IgD-negative memory B cell (primary cell): Measurements from ENCODE around the gene KRTAP4-5. TPM values are rescaled to one million over a fixed set of nuclear protein-coding genes. Genes with fewer than 3 reads are reported as not detected.
"Not testable (repeated sequence)": the region's sequence is repeated elsewhere in the genome, so short reads cannot be mapped to it uniquely, and the experiment has no call there.

Source experiments
- H3K27ac Mint-ChIP-seq, 3 donors: one replicate each; pipeline ENCODE4 v1.8.0; 2020 to 2022; ENCODE audit warnings: mild to moderate bottlenecking in 3 of 3, mixed read lengths in 3 of 3, moderate library complexity in 1 of 3
- H3K27me3 Mint-ChIP-seq: one replicate; pipeline ENCODE4 v1.8.0; 2021; ENCODE audit warnings: mixed read lengths
- H3K36me3 Mint-ChIP-seq: one replicate; pipeline ENCODE4 v1.8.0; 2020; ENCODE audit warnings: mild to moderate bottlenecking, mixed read lengths
- H3K4me1 Mint-ChIP-seq, 3 donors: one replicate each; pipeline ENCODE4 v1.8.0; 2020 to 2022; ENCODE audit warnings: mixed read lengths in 3 of 3, mild to moderate bottlenecking in 1 of 3
- H3K4me3 Mint-ChIP-seq, 4 donors: one replicate each; pipeline ENCODE4 v1.8.0; 2020 to 2022; ENCODE audit warnings: mild to moderate bottlenecking in 4 of 4, mixed read lengths in 4 of 4, moderate library complexity in 3 of 4
- H3K9me3 Mint-ChIP-seq, 3 donors: one replicate each; pipeline ENCODE4 v1.8.0; 2020 to 2021; ENCODE audit warnings: mixed read lengths in 3 of 3, mild to moderate bottlenecking in 1 of 3
- polyA plus RNA-seq: library from polyadenylated mRNA; unstranded; fragments of 300-500 nt; fragmentation: Illumina TruSeq; gene quantifications from one replicate; pipeline ENCODE4 v1.2.3, GENCODE V29; 2021

The KRTAP4-5 gene
- polyA plus RNA-seq, 1 donor from 2014 or later: not detected

DNA sequence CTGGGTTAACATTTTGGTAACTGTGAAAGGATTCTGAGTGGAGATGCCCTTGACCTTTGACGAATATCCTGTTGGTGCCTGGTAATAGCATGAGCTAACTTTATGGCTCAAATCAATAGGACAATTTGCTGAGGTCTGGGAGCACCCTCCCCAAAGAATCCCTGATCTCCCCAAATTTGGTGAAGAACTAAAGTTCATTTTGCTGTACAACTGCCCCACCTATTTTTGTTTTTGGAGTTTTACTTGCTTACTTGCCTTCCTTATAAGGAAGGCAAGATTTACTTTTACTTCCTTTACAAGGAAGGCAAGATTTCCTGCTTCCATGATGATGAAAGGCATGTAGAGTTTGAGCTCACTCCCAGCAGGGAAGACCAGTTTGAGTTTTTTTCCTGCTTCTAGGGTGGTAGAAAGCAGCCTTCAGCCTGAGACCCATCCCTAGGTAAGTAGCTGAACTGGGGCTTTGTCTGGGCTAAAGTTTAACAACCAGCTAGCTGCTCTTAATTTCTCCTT, 41.6 kb downstream of the KRTAP4-5 start:
- Mint-ChIP-seq H3K4me1 (peaks cover 0 to 26% (median 21%) of the 10 kb centered on the region in 3 donors), H3K4me3 (peak overlapping the region in 3 of 4 donors; percentile 80 to 88 (median 84)), H3K27ac (peak overlapping the region in 2 of 3 donors; percentile 75 to 94), H3K9me3 (peaks cover 0 to 3% (median 2%) of the 10 kb centered on the region in 3 donors), H3K27me3 (peaks cover 8% of the 10 kb centered on the region), H3K36me3 (no peaks in the 10 kb centered on the region)

DNA sequence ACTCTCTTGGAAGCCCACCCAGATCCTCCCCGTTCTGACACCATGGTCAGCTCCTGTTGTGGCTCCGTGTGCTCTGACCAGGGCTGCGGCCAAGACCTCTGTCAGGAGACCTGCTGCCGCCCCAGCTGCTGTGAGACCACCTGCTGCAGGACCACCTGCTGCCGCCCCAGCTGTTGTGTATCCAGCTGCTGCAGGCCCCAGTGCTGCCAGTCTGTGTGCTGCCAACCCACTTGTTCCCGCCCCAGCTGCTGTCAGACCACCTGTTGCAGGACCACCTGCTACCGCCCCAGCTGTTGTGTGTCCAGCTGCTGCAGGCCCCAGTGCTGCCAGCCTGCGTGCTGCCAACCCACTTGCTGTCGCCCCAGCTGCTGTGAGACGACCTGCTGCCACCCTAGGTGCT, 44.3 kb downstream of the KRTAP4-5 start, which contains the start of gene KRTAP4-9:
Gene KRTAP4-9 (plus strand): TSS at position 43 of the 400 bp plus-strand sequence. CDS start 0 bp downstream, at position 43.
- Mint-ChIP-seq H3K4me1 (peaks cover 0 to 24% (median 21%) of the 10 kb centered on the region in 3 donors), H3K27ac (peak within 1 kb of the TSS in 1 of 3 donors; percentile 46)
- H3K36me3 Mint-ChIP-seq, H3K4me3 Mint-ChIP-seq, H3K27me3 Mint-ChIP-seq, H3K9me3 Mint-ChIP-seq: not testable (repeated sequence)

DNA sequence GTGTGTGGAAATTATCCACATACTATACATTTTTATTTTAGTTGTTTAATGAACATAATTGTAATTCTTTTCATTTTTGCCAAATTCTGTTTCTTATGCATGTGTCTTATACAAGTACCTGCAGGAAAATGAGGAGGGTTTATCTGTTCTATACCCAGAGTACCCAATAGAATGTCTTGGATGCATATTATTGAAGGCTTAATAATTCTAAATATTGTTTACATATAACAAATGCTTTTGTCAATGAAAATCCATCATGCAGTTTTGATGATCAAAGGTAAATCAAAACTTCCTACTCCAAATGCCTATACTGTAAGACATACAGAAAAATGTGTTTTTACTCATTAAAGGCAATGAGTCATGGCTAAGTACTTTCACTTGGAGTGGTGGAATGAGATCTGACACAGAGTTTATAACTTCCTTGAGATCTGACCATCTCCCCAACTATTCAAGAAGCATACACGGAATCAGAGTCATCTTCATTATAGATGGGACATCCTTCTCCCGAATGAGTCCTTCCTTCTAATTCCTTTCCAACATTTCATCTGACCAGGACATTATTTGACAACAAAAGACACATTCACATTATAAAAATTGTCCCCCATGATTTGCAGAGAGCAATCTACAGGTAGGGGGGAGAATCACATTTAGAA, 45.1 kb downstream of the KRTAP4-5 start:
- not testable (repeated sequence) for H3K9me3 Mint-ChIP-seq, H3K4me3 Mint-ChIP-seq, H3K27ac Mint-ChIP-seq, H3K36me3 Mint-ChIP-seq
- Mint-ChIP-seq H3K27me3 (peaks cover 15% of the 10 kb centered on the region), H3K4me1 (peaks cover 0 to 25% (median 25%) of the 10 kb centered on the region in 3 donors)

DNA sequence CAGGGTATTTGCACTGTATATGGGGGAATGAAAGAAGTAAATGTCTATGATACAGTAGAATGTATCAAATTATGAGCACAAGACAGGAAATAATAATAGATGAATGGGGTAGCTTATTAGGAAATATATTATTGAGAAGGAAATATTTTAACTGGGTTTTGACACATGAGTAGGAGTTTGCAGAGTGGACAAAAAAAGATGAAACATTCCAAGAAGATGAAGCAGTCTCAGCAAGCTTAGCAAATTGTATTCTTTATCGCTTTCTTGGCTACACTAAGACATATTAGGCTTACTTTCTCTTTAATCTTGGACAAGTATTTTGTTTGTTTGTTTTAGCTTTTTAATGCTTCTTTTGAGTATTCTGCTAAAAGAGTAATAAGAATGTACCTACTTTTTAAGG, 45.7 kb downstream of the KRTAP4-5 start:
- Mint-ChIP-seq H3K27me3 (peaks cover 15% of the 10 kb centered on the region), H3K27ac (no peak overlapping the region), H3K36me3 (no peaks in the 10 kb centered on the region), H3K9me3 (peaks cover 0 to 3% (median 0%) of the 10 kb centered on the region in 3 donors), H3K4me3 (no peak overlapping the region), H3K4me1 (peaks cover 0 to 24% (median 23%) of the 10 kb centered on the region in 3 donors)

DNA sequence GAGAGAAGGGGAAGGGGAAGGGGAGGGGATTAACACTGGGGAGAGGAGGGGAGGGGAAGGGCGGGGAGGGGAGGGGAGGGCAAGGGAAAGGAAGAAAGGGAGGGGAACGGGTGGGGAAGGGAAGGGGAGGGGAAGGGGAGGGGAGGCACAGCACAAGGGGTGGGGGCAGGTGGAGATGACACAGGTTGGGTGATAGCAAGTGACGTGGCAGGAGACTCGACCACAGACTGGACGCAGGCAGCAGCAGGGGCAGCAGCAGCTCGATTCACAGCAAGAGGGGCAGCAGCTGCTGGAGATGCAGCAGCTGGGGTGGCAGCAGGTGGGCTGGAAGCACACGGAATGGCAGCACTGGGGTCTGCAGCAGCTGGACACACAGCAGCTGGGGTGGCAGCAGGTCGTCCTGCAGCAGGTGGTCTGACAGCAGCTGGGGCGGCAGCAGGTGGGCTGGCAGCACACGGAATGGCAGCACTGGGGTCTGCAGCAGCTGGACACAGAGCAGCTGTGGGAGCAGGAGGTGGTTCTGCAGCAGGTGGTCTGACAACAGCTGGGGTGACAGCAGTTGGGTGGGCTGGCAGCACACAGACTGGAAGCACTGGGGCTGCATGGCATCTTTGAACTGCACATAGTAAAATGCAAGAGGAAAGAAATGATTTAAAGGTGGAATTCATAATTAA, 47.9 kb downstream of the KRTAP4-5 start, which contains the start of gene KRTAP4-16:
Gene KRTAP4-16 (minus strand): TSS at position 624 of the 674 bp plus-strand sequence. CDS start 0 bp downstream, at position 624.
- no peak within 1 kb of the TSS for H3K4me3 Mint-ChIP-seq
- H3K27ac Mint-ChIP-seq: no peak within 1 kb of the TSS
- H3K9me3 Mint-ChIP-seq: peaks cover 0 to 3% (median 0%) of the 10 kb centered on the region in 3 donors

DNA sequence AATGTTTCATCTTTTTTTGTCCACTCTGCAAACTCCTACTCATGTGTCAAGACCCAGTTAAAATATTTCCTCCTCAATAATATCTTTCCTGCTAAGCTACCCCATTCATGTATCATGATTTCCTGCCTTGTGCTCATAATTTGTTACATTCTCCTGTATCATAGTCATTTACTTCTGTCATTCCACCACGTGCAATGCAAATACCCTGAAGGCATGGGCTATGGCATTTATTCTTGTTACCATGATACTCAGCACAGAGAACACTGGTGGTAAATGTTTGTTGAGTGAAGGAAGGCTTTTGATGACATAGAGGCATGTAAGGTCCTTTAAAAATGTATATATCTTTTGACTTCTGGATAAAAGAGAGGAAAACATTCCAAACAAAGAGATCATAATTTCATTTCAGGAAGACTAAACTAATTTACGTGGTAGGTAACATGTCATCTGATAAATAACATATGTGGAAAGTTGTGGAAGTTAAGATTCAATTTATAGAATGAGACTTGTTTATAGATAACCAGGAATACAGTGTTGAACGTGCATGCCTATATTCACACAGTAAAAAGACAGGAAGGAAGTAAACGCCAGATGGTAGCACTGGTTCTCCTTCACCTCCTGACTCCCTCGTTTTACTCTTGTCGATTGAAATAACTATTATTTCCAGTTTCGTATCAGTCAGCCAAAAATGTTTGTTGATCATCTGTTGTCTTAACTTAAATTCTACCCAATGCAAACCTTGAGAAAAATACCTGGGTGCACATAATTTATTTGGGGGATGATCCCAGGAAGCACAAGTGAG, 49.7 kb downstream of the KRTAP4-5 start:
- Mint-ChIP-seq H3K4me1 (peaks cover 0 to 10% (median 9%) of the 10 kb centered on the region in 3 donors), H3K27me3 (peaks cover 19% of the 10 kb centered on the region), H3K4me3 (peak overlapping the region in 2 of 4 donors; percentile 10 to 22)
- H3K27ac Mint-ChIP-seq, H3K36me3 Mint-ChIP-seq, H3K9me3 Mint-ChIP-seq: not testable (repeated sequence)

More for the DNA sequence above, 47.9 kb downstream of the KRTAP4-5 start, which contains the start of gene KRTAP4-16:
- H3K4me1 Mint-ChIP-seq: peaks cover 0 to 12% (median 9%) of the 10 kb centered on the region in 3 donors
- H3K27me3 Mint-ChIP-seq: peaks cover 23% of the 10 kb centered on the region
- H3K36me3 Mint-ChIP-seq: no peaks in the 10 kb centered on the region

Other genes with a start within 250 kb of the KRTAP4-5 start
- gene KRT23, start 212.2 kb downstream of the KRTAP4-5 start, polyA plus RNA-seq: not detected
- gene KRT39, start 182.9 kb downstream of the KRTAP4-5 start, polyA plus RNA-seq: not detected
- not detected for gene KRT40, start 165.5 kb downstream of the KRTAP4-5 start, polyA plus RNA-seq
- not detected for gene KRTAP3-3, start 155.7 kb downstream of the KRTAP4-5 start, polyA plus RNA-seq
- gene KRTAP3-2, start 149.9 kb downstream of the KRTAP4-5 start, polyA plus RNA-seq: not detected
- gene KRTAP3-1, start 140.7 kb downstream of the KRTAP4-5 start, polyA plus RNA-seq: not detected
- gene KRTAP1-5, start 122.6 kb downstream of the KRTAP4-5 start, polyA plus RNA-seq: not detected
- gene KRTAP1-4, start 119.6 kb downstream of the KRTAP4-5 start, polyA plus RNA-seq: not detected
- gene KRTAP1-3, start 115.0 kb downstream of the KRTAP4-5 start, polyA plus RNA-seq: not detected
- not detected for gene KRTAP1-1, start 108.4 kb downstream of the KRTAP4-5 start, polyA plus RNA-seq
- not detected for gene KRTAP2-1, start 102.5 kb downstream of the KRTAP4-5 start, polyA plus RNA-seq
- gene KRTAP2-2, start 94.6 kb downstream of the KRTAP4-5 start, polyA plus RNA-seq: not detected
- gene KRTAP2-3, start 89.7 kb downstream of the KRTAP4-5 start, polyA plus RNA-seq: not detected
- not detected for gene KRTAP2-4, start 83.9 kb downstream of the KRTAP4-5 start, polyA plus RNA-seq
- gene KRTAP4-7, start 65.7 kb downstream of the KRTAP4-5 start, polyA plus RNA-seq: not detected
- not detected for gene KRTAP4-8, start 51.7 kb downstream of the KRTAP4-5 start, polyA plus RNA-seq
- not detected for gene KRTAP4-16, start 47.6 kb downstream of the KRTAP4-5 start, polyA plus RNA-seq
- gene KRTAP4-9, start 44.4 kb downstream of the KRTAP4-5 start, polyA plus RNA-seq: not detected
- not detected for gene KRTAP4-11, start 31.5 kb downstream of the KRTAP4-5 start, polyA plus RNA-seq
- not detected for gene KRTAP4-12, start 25.6 kb downstream of the KRTAP4-5 start, polyA plus RNA-seq
- not detected for gene KRTAP4-6, start 9.3 kb downstream of the KRTAP4-5 start, polyA plus RNA-seq
- gene KRTAP4-4, start 10.9 kb upstream of the KRTAP4-5 start, polyA plus RNA-seq: not detected
- gene KRTAP4-3, start 18.4 kb upstream of the KRTAP4-5 start, polyA plus RNA-seq: not detected
- gene KRTAP4-2, start 28.4 kb upstream of the KRTAP4-5 start, polyA plus RNA-seq: not detected
- gene KRTAP4-1, start 35.1 kb upstream of the KRTAP4-5 start, polyA plus RNA-seq: not detected
- not detected for gene KRTAP9-1, start 40.1 kb upstream of the KRTAP4-5 start, polyA plus RNA-seq
- not detected for gene KRTAP9-2, start 76.8 kb upstream of the KRTAP4-5 start, polyA plus RNA-seq
- not detected for gene KRTAP9-3, start 82.6 kb upstream of the KRTAP4-5 start, polyA plus RNA-seq
- not detected for gene KRTAP9-8, start 88.2 kb upstream of the KRTAP4-5 start, polyA plus RNA-seq
- gene KRTAP9-4, start 99.9 kb upstream of the KRTAP4-5 start, polyA plus RNA-seq: not detected
- not detected for gene KRTAP9-9, start 105.6 kb upstream of the KRTAP4-5 start, polyA plus RNA-seq
- gene KRTAP9-6, start 115.6 kb upstream of the KRTAP4-5 start, polyA plus RNA-seq: not detected
- not detected for gene KRTAP9-7, start 125.9 kb upstream of the KRTAP4-5 start, polyA plus RNA-seq
- gene KRTAP29-1, start 153.0 kb upstream of the KRTAP4-5 start, polyA plus RNA-seq: not detected
- not detected for gene KRTAP16-1, start 159.5 kb upstream of the KRTAP4-5 start, polyA plus RNA-seq
- not detected for gene KRTAP17-1, start 165.9 kb upstream of the KRTAP4-5 start, polyA plus RNA-seq
- not detected for gene KRT33A, start 201.0 kb upstream of the KRTAP4-5 start, polyA plus RNA-seq
- not detected for gene KRT33B, start 220.0 kb upstream of the KRTAP4-5 start, polyA plus RNA-seq
- not detected for gene KRT34, start 232.5 kb upstream of the KRTAP4-5 start, polyA plus RNA-seq
- gene KRT31, start 247.8 kb upstream of the KRTAP4-5 start, polyA plus RNA-seq: not detected